CD4-positive, alpha-beta T cell treated with Interleukin-1 beta for 1 hour (primary cell): Measurements from ENCODE around the gene CCND1.

Source experiments
- DNase-seq, 2 donors: peaks; one replicate each; pipeline ENCODE4 v3.0.0-alpha.2; 2020 to 2022

The CCND1 gene

DNA sequence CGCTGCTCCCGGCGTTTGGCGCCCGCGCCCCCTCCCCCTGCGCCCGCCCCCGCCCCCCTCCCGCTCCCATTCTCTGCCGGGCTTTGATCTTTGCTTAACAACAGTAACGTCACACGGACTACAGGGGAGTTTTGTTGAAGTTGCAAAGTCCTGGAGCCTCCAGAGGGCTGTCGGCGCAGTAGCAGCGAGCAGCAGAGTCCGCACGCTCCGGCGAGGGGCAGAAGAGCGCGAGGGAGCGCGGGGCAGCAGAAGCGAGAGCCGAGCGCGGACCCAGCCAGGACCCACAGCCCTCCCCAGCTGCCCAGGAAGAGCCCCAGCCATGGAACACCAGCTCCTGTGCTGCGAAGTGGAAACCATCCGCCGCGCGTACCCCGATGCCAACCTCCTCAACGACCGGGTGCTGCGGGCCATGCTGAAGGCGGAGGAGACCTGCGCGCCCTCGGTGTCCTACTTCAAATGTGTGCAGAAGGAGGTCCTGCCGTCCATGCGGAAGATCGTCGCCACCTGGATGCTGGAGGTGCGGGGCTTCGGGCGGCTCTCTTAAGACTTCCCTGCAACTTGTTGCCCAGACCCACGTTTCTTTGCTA is at the start of gene CCND1:
Gene CCND1 (plus strand): TSS at position 162 of the 587 bp plus-strand sequence. CDS start 158 bp downstream, at position 320.
- peak; percentile 36 to 40 for DNase-seq

DNA sequence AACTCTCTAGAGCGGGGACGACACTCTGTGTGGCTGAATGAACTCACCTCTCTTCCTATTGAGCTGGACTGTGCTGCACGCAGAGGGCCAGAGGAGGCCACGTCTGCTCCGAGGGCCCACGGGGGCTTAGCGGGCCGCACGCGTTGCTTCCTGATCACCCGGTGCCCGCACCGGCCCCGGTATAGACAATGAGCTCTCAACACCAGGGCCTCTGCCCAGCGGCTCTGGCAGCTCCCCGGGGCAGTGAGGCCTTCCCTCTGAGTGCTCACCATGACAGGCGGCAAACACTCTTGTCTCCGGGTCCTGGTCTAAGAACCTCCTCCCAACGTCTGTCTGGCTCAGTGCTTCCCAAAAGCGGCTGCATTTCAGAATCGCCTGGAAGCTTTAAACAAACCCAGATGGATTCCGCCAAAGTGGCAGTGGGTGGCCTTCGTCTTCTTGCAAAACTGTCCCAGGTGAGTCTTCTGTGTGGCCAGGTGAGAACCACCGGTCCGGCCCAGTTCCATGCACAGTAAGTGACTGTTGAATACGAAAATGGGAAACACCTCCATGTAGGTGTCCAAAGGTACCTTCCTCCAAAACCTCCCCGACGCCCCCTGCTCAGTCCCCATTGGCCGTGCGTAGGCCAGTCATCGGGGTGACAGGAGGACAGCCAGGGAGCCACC is 47.8 kb upstream of the CCND1 start:
- DNase-seq: no peak

DNA sequence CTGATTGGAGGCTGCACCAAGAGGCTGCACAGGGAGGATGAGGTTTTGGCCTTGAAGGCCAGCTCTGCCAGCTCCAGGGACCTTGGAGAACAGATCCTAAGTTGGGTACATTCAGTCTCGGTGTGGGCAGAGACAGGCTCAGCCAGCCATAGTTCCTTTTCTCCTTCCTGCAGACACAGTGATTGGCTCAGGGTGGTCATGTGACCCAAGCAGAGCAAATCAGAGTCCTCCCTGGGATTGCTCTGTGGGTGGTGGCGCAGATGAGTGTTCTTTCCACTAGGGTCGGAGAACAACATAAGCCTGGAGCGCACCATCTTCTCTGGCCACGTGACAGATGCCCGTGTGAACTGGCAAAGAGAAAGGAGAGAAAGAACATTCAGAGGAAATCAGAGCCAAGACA is 47.1 kb upstream of the CCND1 start:
- no peak for DNase-seq

DNA sequence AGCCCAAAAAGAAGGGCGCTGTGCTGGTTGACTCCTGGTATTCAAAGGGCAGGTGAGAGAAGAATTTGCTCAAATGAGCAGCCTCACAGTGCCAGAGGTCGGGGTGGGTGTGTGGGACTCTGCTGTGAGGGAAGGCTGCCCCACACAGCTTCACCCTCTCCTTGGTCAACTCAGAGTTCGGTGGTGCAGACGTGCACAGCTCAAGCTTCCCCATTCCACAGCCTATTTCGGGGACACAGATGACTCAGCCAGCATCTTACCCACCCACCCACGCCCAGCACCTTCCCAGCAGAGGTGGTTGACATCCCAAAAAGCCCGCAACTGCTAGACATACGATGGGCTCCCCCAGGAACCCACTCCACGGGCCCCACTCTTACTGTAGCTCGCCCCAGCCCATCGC is 46.5 kb upstream of the CCND1 start:
- DNase-seq: no peak

DNA sequence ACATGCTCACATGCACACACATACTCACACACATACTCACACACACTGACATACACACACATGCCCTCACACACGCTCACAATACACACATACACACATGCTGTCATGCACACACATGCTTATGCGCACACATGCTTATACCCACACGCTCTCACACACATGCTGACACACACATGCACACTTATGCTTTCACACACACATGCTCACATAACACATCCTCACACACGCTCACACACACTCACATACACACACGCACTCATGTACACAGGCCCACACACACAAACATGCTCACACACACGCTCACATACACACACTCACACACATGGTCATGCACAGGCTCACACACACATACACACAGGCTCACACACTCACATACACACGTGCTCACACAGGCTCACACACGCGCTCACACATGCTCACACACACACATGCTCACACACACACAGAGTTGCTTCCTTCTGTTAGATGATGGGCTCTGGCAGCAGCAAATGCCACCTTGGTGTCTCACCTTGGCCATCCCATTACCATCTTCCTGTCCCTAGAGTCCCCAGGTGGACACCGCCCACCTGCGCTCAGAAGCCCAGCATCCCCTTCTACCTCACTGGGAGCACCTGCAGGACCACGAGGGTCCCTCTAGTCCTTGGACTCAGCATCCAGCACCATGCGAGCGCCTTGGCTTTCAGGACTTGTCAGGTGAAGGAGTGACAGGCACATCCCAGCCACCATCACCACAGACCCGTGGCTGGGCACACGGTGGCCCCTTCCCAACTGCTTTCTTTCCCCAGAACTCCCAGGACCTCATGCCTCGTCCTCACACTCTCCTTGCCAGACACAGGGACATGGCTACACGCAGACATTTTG is 44.9 kb upstream of the CCND1 start:
- no peak for DNase-seq

DNA sequence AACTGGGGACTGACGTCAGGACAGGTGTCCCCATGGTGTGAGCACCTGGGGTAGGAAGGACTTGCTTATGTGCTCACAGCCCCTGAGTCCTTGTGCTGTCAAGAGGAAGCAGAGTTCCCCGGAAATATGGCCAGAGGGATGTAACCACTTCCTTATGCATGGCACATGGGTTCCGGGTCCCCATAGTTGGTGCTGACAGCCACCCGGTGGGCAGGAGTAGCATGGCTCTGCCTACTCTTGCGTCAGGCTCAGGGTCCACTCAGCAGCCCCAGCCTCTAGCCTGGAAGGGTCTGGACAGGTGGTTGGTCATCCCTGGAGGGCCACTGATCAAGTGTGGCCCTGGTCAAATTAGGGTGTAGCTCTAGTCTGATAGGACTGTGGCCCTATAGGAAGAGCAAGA is 42.8 kb upstream of the CCND1 start:
- no peak for DNase-seq

DNA sequence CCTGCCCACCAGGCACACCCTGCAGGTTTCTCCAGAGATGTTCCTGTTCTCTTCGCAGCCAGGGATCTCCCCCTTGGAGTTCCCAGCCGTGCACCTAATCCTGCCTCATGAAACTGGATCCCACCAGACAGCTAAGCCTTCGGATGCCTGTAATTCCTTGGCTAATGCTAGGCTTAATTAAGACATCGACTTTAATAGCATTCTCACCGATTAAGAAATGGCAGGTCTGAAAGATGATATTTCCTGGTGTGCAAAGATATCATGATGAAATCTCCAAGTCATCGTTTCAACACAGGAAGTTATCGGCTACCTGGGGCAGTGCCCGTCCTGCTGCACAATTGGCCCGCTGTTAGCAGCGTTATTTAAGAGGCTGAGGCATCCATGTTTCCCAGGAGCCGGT is 41.5 kb upstream of the CCND1 start:
- DNase-seq: no peak

DNA sequence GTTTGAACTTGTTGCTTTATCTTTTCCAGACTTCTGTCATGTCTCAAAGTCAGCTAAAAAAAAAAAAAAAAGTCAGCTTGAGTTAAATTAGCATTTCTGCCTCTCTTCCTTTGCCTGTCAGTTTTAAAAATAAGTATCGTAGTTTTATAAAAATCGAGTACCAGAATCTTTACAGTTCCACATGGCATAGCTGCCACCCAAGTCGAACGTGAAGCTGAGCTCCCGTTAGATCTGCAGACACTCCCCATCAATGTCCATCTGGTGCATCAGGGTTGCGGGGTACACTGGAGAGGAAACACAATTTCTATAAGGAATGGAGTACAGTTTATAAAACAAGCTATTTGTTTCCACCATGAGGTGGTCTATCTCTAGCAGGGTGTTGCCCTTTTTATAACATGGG is 41.0 kb upstream of the CCND1 start:
- no peak for DNase-seq

DNA sequence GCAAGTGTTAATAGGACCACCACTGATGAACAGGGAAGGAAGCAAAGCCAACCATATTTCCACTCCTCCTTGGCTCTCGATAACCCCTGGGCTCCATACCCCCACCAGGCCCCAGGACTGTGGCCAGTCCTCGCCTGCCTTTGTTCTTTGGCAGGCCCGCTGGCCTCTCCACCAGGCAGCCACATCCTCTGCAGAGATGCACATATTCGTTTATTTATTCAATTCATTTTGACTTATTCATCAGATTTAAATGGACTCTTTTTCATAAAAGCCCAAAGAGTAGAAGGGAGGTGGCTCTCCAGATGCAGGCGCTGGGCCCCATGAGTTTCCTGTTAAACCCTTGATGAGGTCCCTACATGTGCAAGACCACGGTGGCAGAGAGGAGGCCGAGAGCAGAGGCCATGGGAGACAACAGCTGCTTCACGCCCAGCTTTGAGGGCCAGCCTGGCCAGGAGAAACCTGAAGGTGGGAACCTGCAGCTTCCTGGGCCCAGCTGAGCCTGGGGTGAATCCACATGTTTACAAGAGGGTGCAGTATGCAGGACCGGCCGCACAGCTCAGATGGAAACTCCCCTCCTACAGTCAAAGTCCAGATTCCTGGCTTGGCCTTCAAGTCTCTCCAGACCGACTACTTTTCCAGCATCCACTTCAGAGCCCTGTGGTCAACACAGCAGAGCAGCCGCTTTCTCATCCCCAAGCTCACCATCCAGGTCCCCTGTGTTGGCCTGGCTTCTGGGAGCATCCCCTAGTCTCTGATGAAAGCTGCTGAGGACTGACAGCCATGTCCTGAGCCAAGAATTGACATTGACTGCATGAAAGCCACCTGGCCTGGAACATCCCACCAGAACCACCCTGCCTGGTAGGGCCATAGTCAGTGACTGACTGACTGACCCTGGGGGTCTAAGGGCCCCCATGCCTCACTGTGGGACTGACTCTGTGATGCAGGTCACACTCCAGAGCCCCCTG is 39.7 kb upstream of the CCND1 start:
- DNase-seq: no peak

DNA sequence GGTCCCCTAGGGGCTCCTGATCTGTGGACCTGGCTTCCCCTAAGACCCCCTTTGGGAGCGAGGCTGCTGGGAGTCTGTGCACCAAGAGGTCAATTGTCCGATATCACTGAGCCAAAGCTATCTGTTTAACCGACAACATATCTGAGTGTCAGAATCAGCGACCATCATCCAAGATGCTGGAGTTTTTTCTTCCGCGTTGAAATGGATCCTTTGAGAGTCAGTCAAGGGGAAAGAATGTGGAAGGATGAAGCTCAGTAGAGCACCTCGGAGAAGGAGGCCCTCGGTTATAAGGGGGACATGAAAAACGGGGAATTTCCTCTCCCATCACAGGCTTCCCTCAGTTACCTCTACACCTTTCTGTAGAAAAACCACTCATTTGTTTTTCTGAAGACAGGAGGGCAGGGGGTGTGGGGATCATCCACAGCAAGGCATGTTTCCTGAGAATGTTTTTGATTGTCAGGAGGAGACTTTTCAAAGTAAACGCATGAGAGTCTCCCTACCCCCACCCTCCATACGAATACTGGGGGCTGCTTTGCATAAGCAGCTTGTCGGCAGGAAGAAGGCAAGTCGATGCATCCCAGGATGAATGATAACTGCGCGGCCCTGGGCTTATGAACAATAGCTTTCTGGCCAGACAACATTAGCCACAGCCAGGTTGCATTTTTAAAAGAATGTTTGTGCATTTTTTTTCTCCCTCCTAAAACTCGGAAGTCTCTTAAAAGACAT is 37.7 kb upstream of the CCND1 start:
- DNase-seq: no peak

DNA sequence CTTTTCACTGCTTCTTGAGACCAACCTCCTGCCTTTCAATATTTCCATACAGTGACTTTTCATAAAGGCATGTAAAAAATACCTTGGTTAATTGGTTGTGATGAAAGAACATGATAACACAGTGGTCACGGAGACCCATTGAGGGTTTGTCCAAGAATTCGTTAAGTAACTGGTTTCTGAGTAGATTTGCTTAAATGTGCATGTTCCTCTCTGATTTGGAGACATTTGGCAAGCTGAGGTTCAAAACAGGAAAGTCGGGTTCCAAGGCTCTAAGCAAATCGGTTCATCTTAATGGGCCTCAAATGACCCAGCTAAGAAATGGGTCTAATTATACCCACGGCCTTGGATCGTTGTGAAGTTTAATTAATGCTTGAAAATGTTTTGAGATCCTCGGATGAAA is 36.9 kb upstream of the CCND1 start:
- no peak for DNase-seq

DNA sequence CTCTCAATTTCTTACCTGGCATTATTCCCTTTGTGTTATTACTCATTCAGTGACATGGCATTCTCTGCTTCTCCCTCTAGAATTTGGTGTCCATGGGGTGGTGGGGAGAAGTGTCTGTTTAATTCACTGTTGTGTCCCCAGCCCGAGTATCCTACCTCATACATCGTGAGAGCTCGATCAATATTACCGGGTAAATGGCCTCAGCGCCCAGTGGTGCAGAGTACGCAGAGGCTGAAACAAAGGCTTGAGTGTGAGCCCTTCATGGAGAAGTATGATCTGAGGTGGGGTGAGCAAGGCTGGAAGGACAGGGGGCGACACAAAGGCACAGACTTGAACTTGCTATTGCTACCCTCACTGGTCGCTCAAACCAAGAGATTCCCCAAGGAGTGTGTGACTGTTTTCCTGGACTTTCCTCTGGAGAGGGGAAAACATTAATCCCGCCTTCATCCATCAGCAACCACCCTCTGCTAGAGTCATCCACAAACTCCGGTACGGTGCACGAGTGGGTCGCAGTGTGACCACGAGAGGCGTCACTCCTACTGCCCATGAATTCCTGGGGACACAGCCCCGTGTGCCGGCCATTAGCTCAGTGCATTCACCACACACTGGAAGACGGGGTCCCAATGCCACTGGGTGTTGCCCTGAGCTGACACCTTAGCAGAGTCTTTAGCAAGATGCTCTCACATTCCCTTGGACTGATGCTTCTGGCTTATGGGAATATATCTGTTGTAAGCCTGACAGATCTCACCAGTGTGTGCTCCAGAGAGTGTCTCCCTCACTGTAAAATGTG is 35.0 kb upstream of the CCND1 start:
- DNase-seq: no peak

DNA sequence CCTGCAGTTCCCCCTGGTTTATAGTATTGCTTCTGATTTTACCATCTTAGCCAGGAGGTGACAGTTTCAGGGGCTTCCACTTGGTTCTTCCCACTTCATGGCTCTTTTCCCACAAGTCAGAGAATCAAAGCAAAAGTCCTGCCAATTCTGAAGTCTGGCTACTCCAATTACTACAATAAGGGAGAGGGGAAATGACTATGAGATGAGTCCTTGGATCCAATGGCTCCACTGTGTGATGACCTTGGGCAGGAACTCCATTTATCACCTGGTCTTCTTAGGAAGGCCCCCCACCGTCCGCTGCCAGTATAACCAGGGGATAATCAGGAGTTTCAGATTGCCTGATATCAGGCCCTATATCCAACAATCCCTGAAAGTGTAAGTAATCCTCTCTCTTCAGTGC is 31.6 kb upstream of the CCND1 start:
- no peak for DNase-seq

DNA sequence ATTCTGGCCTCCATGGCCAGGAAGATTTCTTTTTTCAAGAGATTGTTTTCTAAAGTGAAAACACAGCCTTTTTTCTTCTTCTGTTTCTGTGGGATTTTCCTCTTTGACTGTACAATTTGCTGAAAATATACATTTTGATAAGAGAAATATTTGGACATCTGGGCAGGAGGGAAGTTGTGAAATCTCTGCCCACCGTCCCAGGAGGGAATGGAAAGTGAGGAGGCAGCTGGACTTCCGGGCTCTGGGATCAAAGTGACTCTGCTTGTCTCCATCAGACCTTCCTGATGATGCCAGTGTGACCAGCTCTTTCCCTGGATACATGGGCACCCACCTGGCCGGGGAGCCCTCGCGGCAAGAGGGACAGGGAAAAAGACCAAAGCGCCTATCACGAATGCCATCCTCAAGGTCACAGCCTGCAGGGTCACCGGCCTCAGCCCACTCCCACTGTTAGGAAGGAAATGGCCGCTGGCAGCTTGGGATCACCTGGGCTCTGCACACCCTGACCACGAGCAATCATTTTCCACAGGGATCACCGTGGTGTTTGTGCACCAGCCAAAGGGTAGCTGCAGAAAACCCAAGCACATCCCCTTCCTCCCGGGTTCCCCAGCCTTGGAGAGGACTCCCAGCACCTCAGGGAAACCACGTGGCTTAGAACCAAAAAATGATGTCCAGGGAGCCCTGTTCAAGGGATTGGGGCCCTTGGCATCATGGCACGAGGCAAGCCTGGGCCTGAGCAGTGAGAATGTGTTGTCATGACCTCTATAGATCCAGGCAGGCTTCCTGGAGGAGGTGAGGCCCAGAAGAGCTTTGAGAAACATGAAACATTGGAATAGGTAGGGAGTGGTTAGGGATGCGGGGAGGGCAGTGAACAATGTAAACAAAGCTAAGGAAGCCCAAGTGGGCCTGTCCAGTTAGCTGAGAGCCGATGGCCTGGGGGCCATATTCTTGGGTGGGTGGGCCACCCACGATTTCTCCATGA is 29.1 kb upstream of the CCND1 start:
- DNase-seq: no peak

DNA sequence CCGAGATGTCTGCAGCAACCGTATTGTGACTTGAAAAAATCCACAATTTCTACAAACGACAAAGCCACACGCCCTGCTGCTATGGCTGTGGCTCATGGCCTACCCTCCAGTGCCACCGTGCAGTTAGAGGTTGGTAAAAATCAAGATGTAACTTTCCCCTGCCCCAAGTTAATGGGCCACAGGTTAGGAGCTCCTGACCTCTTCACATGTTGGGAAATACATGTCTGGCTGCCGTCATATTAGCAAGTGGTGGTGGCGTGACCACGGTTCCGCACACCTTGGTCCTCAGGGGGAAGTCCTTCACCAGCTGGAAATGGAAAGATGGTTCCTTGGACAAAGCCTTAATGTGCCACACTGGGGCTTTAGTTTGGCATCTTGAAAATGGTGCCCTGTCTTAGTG is 27.4 kb upstream of the CCND1 start:
- no peak for DNase-seq

DNA sequence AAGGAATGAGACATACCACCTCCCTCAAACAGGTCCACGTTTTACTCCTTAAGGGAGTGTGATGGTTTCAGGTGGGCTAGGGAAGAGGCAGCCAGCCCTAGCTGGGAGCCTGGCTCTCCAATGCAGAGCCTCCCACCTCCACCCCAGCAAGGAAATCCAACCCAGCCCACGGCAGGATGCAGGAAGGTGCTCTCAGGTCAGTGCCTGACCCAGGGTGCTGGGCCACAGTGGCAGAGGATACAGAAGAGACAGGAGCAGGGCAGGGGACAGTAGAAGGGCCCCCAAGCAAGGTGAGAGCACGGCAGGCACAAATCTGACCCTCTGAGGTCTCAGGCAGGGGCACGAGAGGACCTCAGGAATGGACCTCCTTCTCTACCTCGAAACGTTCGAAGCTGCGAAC is 26.9 kb upstream of the CCND1 start:
- no peak for DNase-seq

DNA sequence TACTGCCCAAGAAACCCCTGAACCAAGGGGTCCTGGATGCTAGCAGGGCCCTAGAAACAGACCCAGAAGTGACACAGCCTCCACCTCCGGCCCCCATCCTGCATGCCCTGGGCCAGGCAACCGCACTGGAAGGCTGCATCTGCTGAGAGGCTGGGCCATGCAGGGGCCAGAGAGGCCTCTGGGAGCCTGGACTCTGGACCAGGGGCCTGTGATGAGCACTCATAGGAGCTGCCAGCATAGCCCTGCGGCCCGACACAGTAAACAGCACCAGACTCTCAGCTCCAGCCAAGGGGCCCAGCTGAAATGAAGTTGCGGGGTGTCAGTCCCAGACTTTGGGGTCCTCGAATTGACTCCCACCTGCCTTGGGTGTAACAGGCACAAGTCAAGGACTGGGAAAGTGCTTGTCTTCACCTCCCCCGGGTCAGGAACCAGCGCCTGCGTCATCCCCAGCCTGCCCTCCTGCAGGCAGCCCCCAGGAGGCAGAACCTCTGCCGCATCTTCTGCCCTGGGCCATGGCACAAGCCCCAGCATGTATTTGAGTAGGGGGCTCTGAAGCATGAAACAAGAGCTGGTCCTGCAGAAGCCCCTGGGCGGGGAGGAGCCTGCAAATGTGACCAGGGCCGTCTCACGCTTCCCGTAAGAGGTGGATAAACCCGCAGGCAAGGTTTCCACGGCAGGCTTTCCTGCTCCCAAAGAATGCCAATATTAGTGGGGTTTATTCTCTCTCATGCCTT is 25.2 kb upstream of the CCND1 start:
- no peak for DNase-seq

DNA sequence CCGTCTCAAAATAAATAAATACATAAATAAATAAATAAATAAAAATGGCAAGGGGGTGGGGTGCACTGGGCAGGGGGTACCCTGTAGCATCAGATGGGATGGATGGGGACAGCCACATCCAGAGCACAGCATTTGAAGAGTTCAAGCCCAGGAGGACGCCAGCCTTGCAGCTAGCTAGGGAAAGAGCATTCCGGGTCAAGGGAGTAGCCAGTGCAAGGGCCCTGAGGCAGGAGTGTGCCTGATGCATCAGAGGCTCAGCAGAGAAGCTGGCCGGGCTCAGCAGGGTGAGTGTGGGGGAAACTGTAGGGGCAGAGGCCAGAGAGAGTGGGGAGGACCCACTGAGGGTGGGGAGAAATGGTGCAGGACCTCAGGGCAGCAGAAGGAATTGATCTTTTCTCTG is 23.7 kb upstream of the CCND1 start:
- no peak for DNase-seq

DNA sequence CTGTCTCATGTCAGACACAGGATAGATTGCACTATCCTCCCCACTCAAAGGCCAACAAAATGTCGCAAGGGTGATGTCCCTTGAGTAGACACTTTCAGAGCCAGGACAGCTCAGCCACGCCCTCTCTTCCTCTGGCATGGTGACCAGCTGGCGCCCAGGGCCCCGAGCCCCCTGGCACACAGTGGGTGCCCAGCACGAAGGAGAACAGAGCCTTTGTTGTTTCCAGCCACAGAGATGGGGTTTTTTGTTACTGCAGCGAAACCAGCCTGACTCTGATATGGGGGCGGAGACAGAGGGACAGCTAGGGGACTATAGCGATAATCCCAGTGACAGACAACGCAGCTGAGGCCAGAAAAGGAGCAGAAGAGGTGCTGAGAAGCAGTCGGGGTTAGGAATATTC is 23.3 kb upstream of the CCND1 start:
- DNase-seq: no peak
